ENCODE measurements around the gene AUH.

AUH gene

DNA sequence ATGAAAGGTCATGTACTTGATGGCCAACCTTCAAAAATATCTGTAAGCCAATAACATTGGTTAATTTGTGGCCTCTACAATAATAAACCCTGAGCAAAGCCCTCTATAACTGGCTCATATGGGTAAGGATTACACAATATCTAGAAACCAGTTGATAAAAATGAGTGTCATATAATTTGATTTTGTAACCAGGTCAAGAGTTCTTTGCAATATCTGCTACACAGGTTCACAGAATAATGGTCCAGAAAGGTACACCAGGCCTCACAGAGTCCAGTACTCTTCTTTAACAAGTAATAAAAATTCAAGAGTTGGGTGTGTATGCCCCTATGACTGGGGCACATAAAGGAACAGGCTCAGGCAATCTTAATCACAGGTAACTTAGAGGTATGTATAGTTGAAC, 95.3 kb downstream of the AUH start:
- no peaks in the 10 kb centered on the region for H4K20me1 ChIP-seq
- TF ChIP-seq Cebpa-rat (IDR thresholded peaks at IDR 0.05), result no peak; the same call in 1 of the 2 replicates
- no peaks in the 10 kb centered on the region; the same call in 1 of the 2 replicates for H3K9me3 ChIP-seq
- no peak overlapping the region for H3K9ac ChIP-seq
- H3K4me2 ChIP-seq, result no peak overlapping the region
- no peaks in the 10 kb centered on the region for H3K4me1 ChIP-seq
- H3K36me3 ChIP-seq, result peaks cover 13% of the 10 kb centered on the region
- no peak overlapping the region for H3K27ac ChIP-seq
- H3K27me3 ChIP-seq, result no peaks in the 10 kb centered on the region
- H3K4me3 ChIP-seq, result no peak overlapping the region

DNA sequence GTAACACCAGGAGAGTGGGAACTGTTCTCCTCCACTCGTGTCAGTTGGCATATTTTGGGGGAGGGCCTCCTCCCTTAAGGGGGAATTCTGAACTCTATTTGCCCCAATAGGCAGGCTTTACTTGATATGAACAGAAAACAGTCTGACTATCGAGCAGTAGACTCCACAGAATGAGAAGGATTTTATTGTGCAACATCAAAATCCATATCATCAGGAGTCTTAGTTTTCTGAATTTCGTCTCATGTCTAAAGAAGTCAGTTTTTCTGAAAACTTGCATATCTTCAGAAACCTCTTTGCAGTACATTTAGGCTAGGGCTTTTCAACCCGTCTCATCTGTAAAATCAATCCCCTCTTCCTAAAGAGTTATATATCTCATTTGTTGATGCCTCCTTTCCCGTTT, 96.2 kb downstream of the AUH start:
- Histone ChIP-seq H3K9me3 (peaks cover 3% of the 10 kb centered on the region; the same call in 1 of the 2 replicates), H3K4me3 (no peak overlapping the region), H3K4me1 (no peaks in the 10 kb centered on the region), H3K27ac (no peak overlapping the region), H3K27me3 (no peaks in the 10 kb centered on the region), H4K20me1 (no peaks in the 10 kb centered on the region), H3K9ac (no peak overlapping the region), H3K4me2 (no peak overlapping the region), H3K36me3 (peaks cover 13% of the 10 kb centered on the region)
- TF ChIP-seq Cebpa-rat (IDR thresholded peaks at IDR 0.05), result no peak

DNA sequence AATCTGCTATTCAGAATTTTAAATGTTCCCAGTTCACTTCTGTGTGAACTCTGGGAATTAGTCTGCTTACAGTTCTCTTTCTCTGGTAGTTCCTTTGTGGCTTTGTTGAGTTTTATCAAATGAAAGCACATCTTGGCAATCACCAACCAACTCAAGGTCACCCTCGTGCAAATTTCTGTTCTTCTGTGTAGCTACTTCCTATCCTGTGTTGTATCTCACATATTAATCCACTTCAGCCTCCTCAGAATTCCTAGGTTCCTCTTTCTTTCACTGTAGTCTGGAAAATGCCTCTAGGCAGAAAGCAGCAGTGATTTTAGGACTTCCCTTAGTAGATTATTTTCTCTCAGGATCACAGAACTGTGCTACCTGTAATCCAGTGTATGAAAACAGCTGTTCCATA, 100.3 kb downstream of the AUH start:
- Histone ChIP-seq H3K4me2 (no peak overlapping the region), H3K4me1 (peaks cover 4% of the 10 kb centered on the region), H3K36me3 (peaks cover 4% of the 10 kb centered on the region), H3K9me3 (peaks cover 3% of the 10 kb centered on the region; the same call in 1 of the 2 replicates), H3K27me3 (no peaks in the 10 kb centered on the region), H4K20me1 (no peaks in the 10 kb centered on the region), H3K9ac (no peak overlapping the region), H3K27ac (no peak overlapping the region), H3K4me3 (no peak overlapping the region)
- TF ChIP-seq Cebpa-rat (IDR thresholded peaks at IDR 0.05), result no peak

DNA sequence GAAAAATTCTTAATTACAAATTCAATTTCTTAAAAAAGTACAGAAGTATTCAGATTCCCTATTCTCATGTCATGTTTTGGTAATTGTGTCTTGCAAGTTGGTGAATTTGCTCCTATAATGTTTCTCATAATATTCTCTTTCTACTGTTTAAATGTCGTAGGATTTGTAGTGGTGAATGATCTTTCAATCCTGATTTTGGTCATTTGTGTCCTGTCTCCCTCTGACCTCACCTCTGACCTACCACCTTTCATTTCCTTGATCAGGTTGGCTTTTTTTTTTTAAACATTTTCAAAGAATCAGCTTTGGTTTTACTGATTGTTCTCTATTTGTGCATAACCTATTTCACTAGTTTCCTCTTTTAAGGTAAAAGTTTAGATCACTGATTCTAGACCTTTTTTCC, 102.6 kb downstream of the AUH start:
- no peak overlapping the region for H3K9ac ChIP-seq
- TF ChIP-seq Cebpa-rat (IDR thresholded peaks at IDR 0.05), result no peak
- no peaks in the 10 kb centered on the region for H3K27me3 ChIP-seq
- H3K4me1 ChIP-seq, result peaks cover 26% of the 10 kb centered on the region
- no peak overlapping the region for H3K27ac ChIP-seq
- peaks cover 3% of the 10 kb centered on the region; the same call in 1 of the 2 replicates for H3K9me3 ChIP-seq
- H4K20me1 ChIP-seq, result no peaks in the 10 kb centered on the region
- H3K4me3 ChIP-seq, result no peak overlapping the region
- peaks cover under 1% of the 10 kb centered on the region; the same call in 1 of the 2 replicates for H3K36me3 ChIP-seq
- no peak overlapping the region for H3K4me2 ChIP-seq

DNA sequence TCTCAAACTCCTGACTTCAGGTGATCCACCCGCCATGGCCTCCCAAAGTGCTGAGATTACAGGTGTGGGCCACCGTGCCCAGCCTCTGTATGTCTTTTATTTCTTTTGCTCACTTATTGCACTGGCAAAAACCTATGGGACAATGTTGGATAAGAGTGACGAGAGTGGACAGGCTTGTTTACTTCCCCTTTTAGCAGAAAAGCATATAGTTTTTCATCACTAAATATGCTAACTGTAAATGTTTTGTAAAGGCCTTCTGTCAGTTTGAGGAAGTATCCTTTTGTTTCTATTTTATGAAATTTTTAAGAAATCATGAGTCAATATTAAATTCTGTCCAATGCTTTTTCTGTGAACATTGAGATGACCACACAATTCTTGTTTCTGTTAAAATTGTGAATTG, 103.3 kb downstream of the AUH start:
- Histone ChIP-seq H3K4me2 (no peak overlapping the region), H3K27ac (no peak overlapping the region), H3K9ac (no peak overlapping the region), H3K9me3 (peaks cover 3% of the 10 kb centered on the region; the same call in 1 of the 2 replicates), H3K4me3 (no peak overlapping the region), H3K4me1 (peaks cover 33% of the 10 kb centered on the region), H4K20me1 (no peaks in the 10 kb centered on the region), H3K27me3 (no peaks in the 10 kb centered on the region), H3K36me3 (no peaks in the 10 kb centered on the region)
- no peak for TF ChIP-seq Cebpa-rat (IDR thresholded peaks at IDR 0.05)

DNA sequence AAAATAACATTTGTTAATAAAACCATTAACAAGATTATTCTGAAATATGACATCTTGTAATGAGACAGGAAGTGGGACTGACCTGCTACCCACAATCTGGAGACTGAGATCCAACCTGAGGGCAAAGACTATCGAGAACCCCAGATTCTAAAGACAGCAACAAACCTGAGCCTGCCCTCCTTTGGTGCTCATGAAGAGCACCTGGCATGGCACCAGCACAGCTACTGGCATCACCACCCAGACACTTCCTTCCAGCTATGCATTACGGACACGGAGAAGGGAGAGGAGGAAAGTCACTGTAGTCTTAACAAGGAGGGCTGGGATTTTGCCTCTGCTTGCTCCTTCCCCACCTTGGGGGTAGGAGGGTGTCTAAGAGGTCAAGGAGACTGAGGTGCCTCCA, 105.5 kb downstream of the AUH start:
- H3K9me3 ChIP-seq, result peaks cover 3% of the 10 kb centered on the region; the same call in 1 of the 2 replicates
- peak overlapping the region; percentile 46 for H3K4me2 ChIP-seq
- no peaks in the 10 kb centered on the region for H3K36me3 ChIP-seq
- peak overlapping the region; percentile 8; the same call in 1 of the 2 replicates for H3K27ac ChIP-seq
- H3K9ac ChIP-seq, result no peak overlapping the region
- no peak overlapping the region for H3K4me3 ChIP-seq
- no peaks in the 10 kb centered on the region for H4K20me1 ChIP-seq
- H3K4me1 ChIP-seq, result peaks cover 38% of the 10 kb centered on the region
- no peaks in the 10 kb centered on the region for H3K27me3 ChIP-seq
- TF ChIP-seq Cebpa-rat (IDR thresholded peaks at IDR 0.05), result no peak

DNA sequence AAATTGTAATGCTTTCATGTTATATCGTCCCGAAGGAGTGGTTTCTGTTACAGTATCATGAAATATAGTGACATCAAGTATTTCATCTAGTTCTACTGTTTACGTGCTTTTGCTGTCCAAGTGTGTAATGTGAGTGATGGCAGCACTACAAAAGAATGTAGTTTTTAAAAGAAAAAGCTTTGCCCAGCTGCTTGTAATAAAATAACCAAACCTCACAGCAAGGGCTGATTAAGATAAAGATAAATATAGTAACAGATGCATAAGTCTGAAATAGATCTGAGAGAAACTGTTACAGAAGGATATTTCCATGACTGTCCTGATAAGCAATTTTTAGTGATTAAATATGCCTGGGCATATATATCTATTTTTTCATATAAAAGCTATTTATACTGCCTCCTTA, 106.4 kb downstream of the AUH start:
- Histone ChIP-seq H3K4me2 (peak overlapping the region; percentile 54), H4K20me1 (no peaks in the 10 kb centered on the region), H3K9ac (no peak overlapping the region)

DNA sequence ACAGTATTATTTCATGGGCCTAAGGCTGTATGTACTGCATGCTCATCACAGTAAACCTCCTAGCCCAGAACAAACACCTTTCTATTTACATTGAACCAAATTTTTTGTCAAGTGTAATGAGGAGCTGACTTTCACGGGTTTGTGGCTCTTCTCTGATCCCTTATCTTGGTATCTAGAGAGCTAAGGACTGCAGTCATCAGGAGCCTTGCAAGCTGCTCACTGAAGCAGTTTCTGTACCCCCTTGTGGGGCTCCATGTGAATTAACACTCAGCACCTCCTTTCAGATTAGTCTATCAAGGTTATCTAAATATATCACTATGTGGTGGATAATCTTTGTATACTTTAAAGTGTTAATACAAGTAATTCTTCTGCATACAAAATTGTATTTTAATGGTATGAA, 108.2 kb downstream of the AUH start:
- H3K4me1 ChIP-seq, result peaks cover 38% of the 10 kb centered on the region
- H3K9ac ChIP-seq, result no peak overlapping the region
- H3K4me3 ChIP-seq, result no peak overlapping the region
- H4K20me1 ChIP-seq, result no peaks in the 10 kb centered on the region
- no peaks in the 10 kb centered on the region for H3K27me3 ChIP-seq
- H3K36me3 ChIP-seq, result no peaks in the 10 kb centered on the region
- no peak for TF ChIP-seq Cebpa-rat (IDR thresholded peaks at IDR 0.05)
- H3K9me3 ChIP-seq, result no peaks in the 10 kb centered on the region; the same call in 1 of the 2 replicates
- no peak overlapping the region for H3K27ac ChIP-seq
- H3K4me2 ChIP-seq, result no peak overlapping the region

More for the DNA sequence above, 106.4 kb downstream of the AUH start:
- no peak for TF ChIP-seq Cebpa-rat (IDR thresholded peaks at IDR 0.05)
- H3K4me3 ChIP-seq, result no peak overlapping the region
- H3K27me3 ChIP-seq, result no peaks in the 10 kb centered on the region
- H3K4me1 ChIP-seq, result peaks cover 38% of the 10 kb centered on the region
- H3K36me3 ChIP-seq, result no peaks in the 10 kb centered on the region
- peak overlapping the region; percentile 12; the same call in 1 of the 2 replicates for H3K27ac ChIP-seq
- H3K9me3 ChIP-seq, result no peaks in the 10 kb centered on the region; the same call in 1 of the 2 replicates

DNA sequence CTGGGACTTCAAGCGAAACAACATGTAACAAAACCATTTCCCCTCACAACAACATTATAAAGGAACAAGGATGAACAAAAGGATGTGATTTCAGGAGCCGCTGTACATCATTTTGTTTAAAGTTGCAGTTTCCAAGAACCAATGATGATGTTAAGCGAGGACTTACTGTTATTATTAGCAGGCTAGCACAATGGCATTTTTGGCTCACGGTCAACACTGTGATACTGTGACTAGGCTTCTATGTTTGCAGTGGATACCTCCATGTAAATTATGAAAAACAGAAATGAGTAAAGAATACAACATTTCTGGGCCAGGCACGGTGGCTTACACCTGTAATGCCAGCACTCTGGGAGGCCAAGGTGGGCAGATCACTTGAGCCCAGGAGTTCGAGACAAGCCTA, 113.0 kb downstream of the AUH start:
- Histone ChIP-seq H3K27ac (no peak overlapping the region), H3K9ac (no peak overlapping the region), H3K4me3 (no peak overlapping the region), H3K4me1 (peaks cover 20% of the 10 kb centered on the region), H3K9me3 (no peaks in the 10 kb centered on the region; the same call in 1 of the 2 replicates), H4K20me1 (no peaks in the 10 kb centered on the region), H3K27me3 (no peaks in the 10 kb centered on the region; the same call in 1 of the 2 replicates), H3K4me2 (no peak overlapping the region), H3K36me3 (no peaks in the 10 kb centered on the region)
- TF ChIP-seq Cebpa-rat (IDR thresholded peaks at IDR 0.05), result no peak

DNA sequence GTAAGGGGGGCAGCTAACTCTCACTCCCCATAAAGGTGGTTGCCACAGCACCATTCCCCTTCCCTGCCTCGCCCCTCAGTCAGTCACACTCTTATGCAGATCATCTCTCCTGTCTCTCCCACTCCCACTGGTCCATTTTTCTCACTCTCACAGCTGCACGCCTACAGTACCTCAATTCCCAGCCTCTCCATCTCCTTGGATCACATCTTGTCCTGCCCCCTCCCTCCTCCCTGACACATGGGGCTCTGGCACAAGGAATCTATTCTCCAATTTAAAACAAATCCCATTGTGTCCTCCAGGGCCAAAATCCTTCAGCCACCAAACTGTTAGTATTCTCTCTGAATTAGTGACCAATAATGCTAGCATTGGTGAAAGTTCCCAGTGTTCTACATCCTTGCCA, 114.4 kb downstream of the AUH start:
- Histone ChIP-seq H3K9me3 (no peaks in the 10 kb centered on the region; the same call in 1 of the 2 replicates), H3K36me3 (peaks cover 4% of the 10 kb centered on the region; the same call in 1 of the 2 replicates), H4K20me1 (no peaks in the 10 kb centered on the region), H3K4me1 (peaks cover 13% of the 10 kb centered on the region), H3K4me3 (no peak overlapping the region), H3K27me3 (no peaks in the 10 kb centered on the region; the same call in 1 of the 2 replicates), H3K27ac (no peak overlapping the region), H3K4me2 (no peak overlapping the region), H3K9ac (no peak overlapping the region)
- no peak for TF ChIP-seq Cebpa-rat (IDR thresholded peaks at IDR 0.05)
